ENCODE measurements around the gene APBA2. TPM values are rescaled to one million over a fixed set of nuclear protein-coding genes. Genes with fewer than 3 reads are reported as not detected.

APBA2 gene
- total RNA-seq, 4 donors from 2014 or later = 1.6 to 8.2 (median 2.5) TPM

GRCh38 chr15:28936081-28936480 is 50.3 kb downstream of the APBA2 start:
- TF ChIP-seq EP300 (IDR thresholded peaks at IDR 0.05; ENCODE audit: low read depth) (no peak), POLR2A (IDR thresholded peaks at IDR 0.05) (no peak)
- intact Hi-C loops (cut with DNase I; ENCODE audit: low total_unique reads) (loop anchor here (10.0 kb wide), 1 partner anchor 61 kb away; no protein-coding TSS in a partner anchor), in situ Hi-C loops (cut with MboI; ENCODE audit: low pct_ligation_motif_present in 1 of 4, low pct_unique_long_range_greater_than_20kb in 1 of 4, low sequenced_read_pairs in 3 of 4) (no loop called here)
- Histone ChIP-seq H3K4me1 (no peaks in the 10 kb centered on the region), H3K9me3 (no peaks in the 10 kb centered on the region), H3K36me3 (no peaks in the 10 kb centered on the region), H3K27ac (no peak overlapping the region), H3K4me3 (no peak overlapping the region), H3K27me3 (no peaks in the 10 kb centered on the region)
- WGBS, 2 donors (ENCODE audit: low coverage in 1 of 2) = 85 to 89% methylated on average over 5 to 8 of the region's 8 CpGs
- DNase-seq = no peak

- H3K4me1 ChIP-seq = no peaks in the 10 kb centered on the region
- intact Hi-C loops (cut with DNase I; ENCODE audit: low total_unique reads) (loop anchor here (10.0 kb wide), 1 partner anchor 62 kb away; no protein-coding TSS in a partner anchor), in situ Hi-C loops (cut with MboI; ENCODE audit: low pct_ligation_motif_present in 1 of 4, low pct_unique_long_range_greater_than_20kb in 1 of 4, low sequenced_read_pairs in 3 of 4) (no loop called here)
- DNase-seq = no peak
- H3K9me3 ChIP-seq = no peaks in the 10 kb centered on the region
- no peaks in the 10 kb centered on the region for H3K27me3 ChIP-seq
- H3K36me3 ChIP-seq = no peaks in the 10 kb centered on the region
- 92% methylated on average over 9 of the region's 9 CpGs; no CpG with 5 or more reads in 1 of the 2 donors for WGBS, 2 donors (ENCODE audit: low coverage in 1 of 2)
- no peak overlapping the region for H3K27ac ChIP-seq
- TF ChIP-seq, protein P1, sequence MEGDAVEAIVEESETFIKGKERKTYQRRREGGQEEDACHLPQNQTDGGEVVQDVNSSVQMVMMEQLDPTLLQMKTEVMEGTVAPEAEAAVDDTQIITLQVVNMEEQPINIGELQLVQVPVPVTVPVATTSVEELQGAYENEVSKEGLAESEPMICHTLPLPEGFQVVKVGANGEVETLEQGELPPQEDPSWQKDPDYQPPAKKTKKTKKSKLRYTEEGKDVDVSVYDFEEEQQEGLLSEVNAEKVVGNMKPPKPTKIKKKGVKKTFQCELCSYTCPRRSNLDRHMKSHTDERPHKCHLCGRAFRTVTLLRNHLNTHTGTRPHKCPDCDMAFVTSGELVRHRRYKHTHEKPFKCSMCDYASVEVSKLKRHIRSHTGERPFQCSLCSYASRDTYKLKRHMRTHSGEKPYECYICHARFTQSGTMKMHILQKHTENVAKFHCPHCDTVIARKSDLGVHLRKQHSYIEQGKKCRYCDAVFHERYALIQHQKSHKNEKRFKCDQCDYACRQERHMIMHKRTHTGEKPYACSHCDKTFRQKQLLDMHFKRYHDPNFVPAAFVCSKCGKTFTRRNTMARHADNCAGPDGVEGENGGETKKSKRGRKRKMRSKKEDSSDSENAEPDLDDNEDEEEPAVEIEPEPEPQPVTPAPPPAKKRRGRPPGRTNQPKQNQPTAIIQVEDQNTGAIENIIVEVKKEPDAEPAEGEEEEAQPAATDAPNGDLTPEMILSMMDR (IDR thresholded peaks at IDR 0.05) = no peak
- TF ChIP-seq POLR2A (IDR thresholded peaks at IDR 0.05) = no peak
- no peak for TF ChIP-seq EP300 (IDR thresholded peaks at IDR 0.05; ENCODE audit: low read depth)
- TF ChIP-seq POLR2AphosphoS5 (IDR thresholded peaks at IDR 0.05) = no peak
- H3K4me3 ChIP-seq = no peak overlapping the region
These were observed 50.7 kb downstream of the APBA2 start for GRCh38 chr15:28936481-28936881.

DNA sequence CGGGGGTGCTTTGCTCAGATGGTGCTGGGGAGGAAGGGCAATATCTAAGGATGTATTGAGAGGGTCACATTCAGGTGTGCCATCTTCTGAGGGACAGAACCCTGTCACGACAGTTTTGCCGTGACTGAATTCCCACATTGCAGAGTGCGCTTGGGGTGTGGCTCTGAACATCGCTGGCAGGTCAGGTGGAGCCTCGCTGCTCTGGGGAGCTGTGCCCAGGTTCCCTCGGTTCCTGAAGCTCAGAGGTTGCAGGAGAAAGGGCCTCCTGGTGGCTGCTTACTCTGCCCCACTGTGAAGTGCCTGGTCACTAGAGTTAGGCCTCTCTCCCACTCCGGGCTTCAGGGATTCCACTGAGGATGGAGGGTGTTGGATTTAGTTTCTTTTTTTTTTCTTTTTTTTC is 51.5 kb downstream of the APBA2 start:
- no peaks in the 10 kb centered on the region for H3K27me3 ChIP-seq
- H3K36me3 ChIP-seq = no peaks in the 10 kb centered on the region
- intact Hi-C loops (cut with DNase I; ENCODE audit: low total_unique reads) = loop anchor here (10.0 kb wide), 1 partner anchor 62 kb away; no protein-coding TSS in a partner anchor
- no peaks in the 10 kb centered on the region for H3K9me3 ChIP-seq
- no peak overlapping the region for H3K27ac ChIP-seq
- no peak overlapping the region for H3K4me3 ChIP-seq
- 80 to 83% methylated on average over 1 to 8 of the region's 8 CpGs for WGBS, 2 donors (ENCODE audit: low coverage in 1 of 2)
- TF ChIP-seq POLR2A (IDR thresholded peaks at IDR 0.05) = no peak
- no peak for TF ChIP-seq EP300 (IDR thresholded peaks at IDR 0.05; ENCODE audit: low read depth)
- TF ChIP-seq POLR2AphosphoS5 (IDR thresholded peaks at IDR 0.05) = no peak
- TF ChIP-seq, protein P1 (IDR thresholded peaks at IDR 0.05) = no peak
- H3K4me1 ChIP-seq = no peaks in the 10 kb centered on the region
- DNase-seq = no peak
- in situ Hi-C loops (cut with MboI; ENCODE audit: low pct_ligation_motif_present in 1 of 4, low pct_unique_long_range_greater_than_20kb in 1 of 4, low sequenced_read_pairs in 3 of 4) = no loop called here

- Histone ChIP-seq H3K9me3 (no peaks in the 10 kb centered on the region), H3K4me3 (no peak overlapping the region), H3K27me3 (no peaks in the 10 kb centered on the region), H3K4me1 (no peaks in the 10 kb centered on the region), H3K36me3 (no peaks in the 10 kb centered on the region), H3K27ac (no peak overlapping the region)
- TF ChIP-seq POLR2A (IDR thresholded peaks at IDR 0.05) = no peak
- TF ChIP-seq EP300 (IDR thresholded peaks at IDR 0.05; ENCODE audit: low read depth) = no peak
- no peak for TF ChIP-seq POLR2AphosphoS5 (IDR thresholded peaks at IDR 0.05)
- TF ChIP-seq, protein P1 (IDR thresholded peaks at IDR 0.05) = no peak
- in situ Hi-C loops (cut with MboI; ENCODE audit: low pct_ligation_motif_present in 1 of 4, low pct_unique_long_range_greater_than_20kb in 1 of 4, low sequenced_read_pairs in 3 of 4) = no loop called here
- DNase-seq = peak; percentile 34
- intact Hi-C loops (cut with DNase I; ENCODE audit: low total_unique reads) = no loop called here
- WGBS, 2 donors (ENCODE audit: low coverage in 1 of 2) = 82 to 100% methylated on average over 1 to 10 of the region's 10 CpGs
These were observed 56.3 kb downstream of the APBA2 start for GRCh38 chr15:28942046-28942445.

DNA sequence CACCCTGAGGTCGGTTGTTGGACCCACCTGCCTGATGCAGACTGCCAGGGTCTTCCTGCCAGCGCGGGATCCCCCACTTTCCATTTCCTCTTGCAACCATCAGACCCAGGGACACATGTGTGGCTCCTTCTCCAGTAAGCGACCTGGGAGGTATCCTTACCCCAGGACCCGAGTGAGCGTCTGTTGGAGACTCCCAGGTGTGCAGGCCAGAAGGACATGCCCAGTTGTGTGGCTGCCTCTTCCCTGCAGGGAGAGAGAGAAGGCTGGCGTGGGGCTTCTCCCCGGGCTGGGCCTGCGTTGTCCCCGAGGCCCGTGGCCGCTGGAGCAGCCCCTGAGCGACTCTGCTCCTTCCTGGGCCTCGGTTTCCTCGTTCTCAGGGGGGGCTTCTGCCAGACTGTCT is 56.8 kb downstream of the APBA2 start:
- Histone ChIP-seq H3K36me3 (no peaks in the 10 kb centered on the region), H3K4me3 (no peak overlapping the region), H3K27me3 (no peaks in the 10 kb centered on the region), H3K9me3 (no peaks in the 10 kb centered on the region), H3K27ac (no peak overlapping the region), H3K4me1 (no peaks in the 10 kb centered on the region)
- 84% methylated on average over 15 of the region's 15 CpGs; no CpG with 5 or more reads in 1 of the 2 donors for WGBS, 2 donors (ENCODE audit: low coverage in 1 of 2)
- intact Hi-C loops (cut with DNase I; ENCODE audit: low total_unique reads) (no loop called here), in situ Hi-C loops (cut with MboI; ENCODE audit: low pct_ligation_motif_present in 1 of 4, low pct_unique_long_range_greater_than_20kb in 1 of 4, low sequenced_read_pairs in 3 of 4) (no loop called here)
- no peak for DNase-seq
- no peak for TF ChIP-seq POLR2A (IDR thresholded peaks at IDR 0.05)
- TF ChIP-seq, protein P1 (IDR thresholded peaks at IDR 0.05) = no peak
- TF ChIP-seq POLR2AphosphoS5 (IDR thresholded peaks at IDR 0.05) = no peak
- TF ChIP-seq EP300 (IDR thresholded peaks at IDR 0.05; ENCODE audit: low read depth) = no peak

Data from transverse colon (tissue), 4 donors.